Stimulated activated CD8-positive, alpha-beta memory T cell treated with anti-CD3 and anti-CD28 coated beads, Interleukin-7, amount 100 ng/mL, for 4 hours (primary cell): ENCODE data around the gene NR2F6.
"Not testable (repeated sequence)": the region's sequence is repeated elsewhere in the genome, so short reads cannot be mapped to it uniquely, and the experiment has no call there.

Source experiments
- DNase-seq, 2 donors: peaks; one replicate each; pipeline ENCODE4 v3.0.0-alpha.2; 2020; ENCODE audit warnings: low read depth in 2 of 2

NR2F6 gene

GRCh38 chr19:17211547-17212446, 33.9 kb downstream of the NR2F6 start:
- no peak for DNase-seq

DNA sequence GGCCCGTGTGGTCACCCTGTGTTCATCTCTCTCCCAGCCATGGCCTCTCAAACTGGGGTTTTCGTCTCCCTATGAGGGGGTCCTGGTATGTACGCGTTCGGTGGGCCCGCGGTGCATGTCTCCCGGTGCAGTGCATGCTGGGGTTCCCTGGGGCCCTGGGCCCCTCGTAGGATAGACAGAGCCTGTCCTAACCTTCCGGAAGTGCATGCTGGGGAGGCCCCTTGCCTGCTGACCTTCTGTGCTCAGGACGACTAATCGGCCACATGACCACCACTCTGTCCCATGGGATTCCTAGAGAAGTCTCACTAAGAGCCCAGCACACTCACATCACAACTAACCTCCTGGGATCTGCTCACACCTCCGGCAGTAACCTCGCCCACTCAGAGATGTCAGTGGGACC, 35.4 kb downstream of the NR2F6 start:
- DNase-seq = no peak

DNA sequence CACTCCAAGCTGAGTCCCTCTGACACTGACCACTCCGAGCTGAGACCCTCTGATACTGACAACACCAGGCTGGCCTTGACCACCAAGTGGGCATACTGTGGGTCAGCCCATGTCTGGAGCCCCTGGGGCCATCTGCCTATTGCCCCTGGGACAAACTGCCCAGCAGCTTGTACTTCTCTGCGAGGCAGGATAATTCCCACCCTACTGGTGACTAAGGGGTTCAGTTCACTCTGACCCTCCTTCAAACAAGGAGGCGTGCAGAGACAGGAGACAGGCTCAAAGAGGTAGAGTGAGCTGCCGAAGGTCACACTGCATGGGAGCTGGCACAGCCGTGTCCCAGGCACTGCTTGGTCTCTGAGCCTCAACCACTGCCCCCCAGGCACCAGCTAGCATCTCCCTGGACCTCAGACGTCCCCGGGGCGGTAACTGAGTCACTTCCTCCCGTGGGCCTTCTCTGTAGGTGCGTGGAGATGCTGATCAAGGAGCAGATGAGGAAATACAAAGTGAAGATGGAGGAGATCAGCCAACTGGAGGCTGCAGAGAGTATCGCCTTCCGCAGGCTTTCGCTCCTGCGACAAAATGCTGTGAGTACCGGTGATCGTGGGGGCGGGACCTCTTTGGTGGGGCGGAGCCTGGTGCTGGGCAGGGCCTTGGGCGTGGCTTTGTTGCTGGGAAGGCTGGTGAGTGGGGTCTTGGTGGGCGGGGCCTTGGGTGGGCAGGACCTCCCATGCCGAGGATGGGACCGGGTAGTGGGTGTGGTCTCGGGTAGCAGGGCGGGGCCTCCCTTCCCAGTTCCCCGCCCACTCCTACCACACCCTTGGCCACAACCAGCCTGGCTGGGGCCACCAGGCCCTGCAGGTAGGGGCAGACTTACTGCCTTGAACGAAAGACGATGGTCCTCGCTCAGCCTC, 36.3 kb downstream of the NR2F6 start:
- DNase-seq = no peak

- DNase-seq = no peak
Observed at GRCh38 chr19:17206736-17207581, 38.8 kb downstream of the NR2F6 start.

DNA sequence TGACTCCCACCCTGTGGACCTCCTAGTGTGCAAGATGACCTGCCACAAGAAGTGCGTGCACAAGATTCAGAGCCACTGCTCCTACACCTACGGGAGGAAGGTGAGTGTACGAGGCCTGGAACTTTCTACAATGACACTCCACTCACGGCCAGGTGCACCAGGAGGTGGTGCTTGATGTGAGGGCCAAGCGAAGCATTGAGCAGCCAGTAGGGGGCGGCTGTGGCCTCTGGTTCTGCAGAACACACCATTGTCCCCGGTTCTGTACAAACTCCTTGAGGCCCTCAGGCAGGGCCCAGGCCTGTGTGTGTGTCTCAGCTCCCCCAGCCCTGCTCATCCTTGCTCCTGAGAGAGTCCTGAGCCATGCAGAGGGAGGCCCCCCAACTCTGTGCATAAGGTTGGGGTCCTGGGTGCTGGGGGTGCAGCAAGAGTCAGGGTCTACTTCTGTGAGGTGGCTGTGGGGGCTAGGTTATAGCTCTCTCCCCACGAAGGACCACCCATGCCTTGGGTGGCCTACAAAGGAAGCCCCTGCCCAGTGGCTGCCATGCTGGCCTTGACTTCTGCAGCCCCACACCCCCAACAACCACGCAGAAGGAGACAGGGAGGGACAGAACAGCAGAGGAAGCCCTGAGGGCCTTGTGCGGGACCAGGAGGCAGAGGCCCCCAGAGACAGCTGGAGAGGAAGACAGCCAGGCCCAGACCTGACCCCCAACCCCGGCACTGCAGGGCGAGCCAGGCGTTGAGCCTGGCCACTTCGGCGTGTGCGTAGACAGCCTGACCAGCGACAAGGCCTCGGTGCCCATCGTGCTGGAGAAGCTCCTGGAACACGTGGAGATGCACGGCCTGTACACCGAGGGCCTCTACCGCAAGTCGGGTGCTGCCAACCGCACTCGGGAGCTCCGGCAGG, 40.2 kb downstream of the NR2F6 start:
- DNase-seq = peak; percentile 43

GRCh38 chr19:17202713-17203112, 43.0 kb downstream of the NR2F6 start:
- no peak for DNase-seq

DNA sequence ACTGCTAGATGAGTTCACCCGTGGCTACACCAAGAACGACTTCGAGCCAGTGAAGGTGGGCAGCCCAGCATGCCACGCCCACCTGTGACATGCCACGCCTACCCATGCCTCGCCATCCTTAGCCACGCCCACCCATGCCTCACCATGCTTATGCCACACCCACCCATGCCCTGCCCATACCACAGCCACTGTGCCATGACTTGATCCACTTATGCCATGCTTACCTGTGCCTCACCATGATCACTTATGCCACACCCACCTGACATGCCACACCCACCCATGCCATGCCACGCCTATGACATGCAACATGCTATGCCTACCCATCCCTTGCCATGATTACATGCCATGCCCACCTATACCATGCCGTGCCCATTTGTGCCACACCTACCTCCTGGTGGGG, 43.5 kb downstream of the NR2F6 start:
- no peak for DNase-seq

- no peak for DNase-seq
Observed at GRCh38 chr19:17200408-17201079, 45.2 kb downstream of the NR2F6 start.

- DNase-seq = no peak
Observed at GRCh38 chr19:17197666-17198065, 48.1 kb downstream of the NR2F6 start.

DNA sequence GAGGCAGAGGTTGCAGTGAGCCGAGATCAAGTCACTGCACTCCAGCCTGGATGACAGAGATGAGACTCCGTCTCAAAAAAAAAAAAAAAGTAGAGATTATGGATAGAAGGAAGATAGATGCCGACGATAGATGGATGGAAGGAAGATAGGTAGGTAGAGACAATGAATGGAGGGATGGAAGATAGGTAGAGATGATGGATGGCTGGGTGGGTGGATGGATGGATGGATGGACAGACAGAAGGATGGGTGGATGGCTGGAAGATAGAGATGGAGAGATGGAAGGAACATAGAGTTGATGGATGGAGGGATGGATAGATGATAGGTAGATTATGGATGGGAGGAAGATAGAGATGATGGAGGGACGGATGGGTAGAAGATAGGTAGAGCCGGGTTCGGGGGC, 49.1 kb downstream of the NR2F6 start:
- no peak for DNase-seq

GRCh38 chr19:17195106-17195505, 50.6 kb downstream of the NR2F6 start:
- DNase-seq = no peak

- DNase-seq = no peak
Observed at GRCh38 chr19:17194608-17195007, 51.1 kb downstream of the NR2F6 start.

DNA sequence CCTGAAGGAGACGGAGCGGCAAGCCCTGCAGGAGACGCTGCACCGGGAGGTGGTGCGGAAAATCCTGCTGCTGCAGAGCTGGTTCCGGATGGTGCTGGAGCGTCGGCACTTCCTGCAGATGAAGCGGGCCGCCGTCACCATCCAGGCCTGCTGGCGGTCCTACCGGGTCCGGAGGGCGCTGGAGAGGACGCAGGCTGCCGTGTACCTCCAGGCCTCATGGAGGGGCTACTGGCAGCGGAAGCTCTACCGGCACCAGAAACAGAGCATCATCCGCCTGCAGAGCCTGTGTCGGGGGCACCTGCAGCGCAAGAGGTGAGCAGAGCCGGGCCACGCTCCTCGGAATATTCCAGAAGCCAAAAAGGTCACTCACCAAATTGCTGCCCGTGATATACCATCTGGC, 53.0 kb downstream of the NR2F6 start:
- DNase-seq = no peak

DNA sequence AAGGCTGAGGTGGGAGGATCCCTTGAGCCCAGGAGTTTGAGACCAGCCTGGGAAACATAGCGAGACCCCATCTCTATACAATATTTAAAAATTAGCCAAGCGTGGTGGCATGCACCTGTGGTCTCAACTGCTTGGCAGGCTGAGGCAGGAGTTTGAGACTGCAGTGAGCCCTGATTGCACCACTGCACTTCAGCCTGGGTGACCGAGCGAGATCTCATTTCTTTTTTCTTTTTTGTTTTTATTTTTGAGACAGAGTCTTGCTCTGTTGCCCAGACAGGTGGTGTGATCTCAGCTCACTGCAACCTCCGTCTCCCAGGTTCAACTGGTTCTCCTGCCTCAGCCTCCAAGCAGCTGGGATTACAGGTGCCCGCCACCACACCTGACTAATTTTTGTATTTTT, 54.0 kb downstream of the NR2F6 start:
- DNase-seq = not testable (repeated sequence)

- DNase-seq = no peak
Observed at GRCh38 chr19:17185590-17185989, 60.1 kb downstream of the NR2F6 start.

GRCh38 chr19:17184371-17184841, 61.3 kb downstream of the NR2F6 start:
- peak; percentile 29 to 46 for DNase-seq

DNA sequence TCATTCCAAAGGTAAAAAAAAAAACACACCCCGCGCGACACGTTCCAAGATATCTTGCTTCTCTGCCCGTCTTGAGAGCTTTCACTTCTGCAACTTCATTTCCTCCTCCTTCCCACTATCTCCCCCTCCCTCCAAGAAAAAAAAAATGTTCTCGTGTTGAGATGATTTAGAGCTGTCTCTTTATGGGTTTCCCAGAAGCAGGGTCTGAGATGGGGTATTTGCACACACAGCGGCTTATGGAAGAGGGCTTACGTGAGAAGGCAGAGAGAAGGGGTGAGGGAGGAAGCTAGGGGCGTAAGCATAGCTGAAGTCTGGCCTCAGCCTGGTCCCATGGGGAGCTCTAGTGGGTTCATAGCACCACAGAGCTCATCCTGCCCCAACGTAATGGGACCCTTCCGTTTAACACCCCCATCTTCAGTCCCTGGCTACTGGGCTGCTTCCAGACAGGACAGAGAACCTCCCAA, 61.8 kb downstream of the NR2F6 start:
- no peak for DNase-seq

DNA sequence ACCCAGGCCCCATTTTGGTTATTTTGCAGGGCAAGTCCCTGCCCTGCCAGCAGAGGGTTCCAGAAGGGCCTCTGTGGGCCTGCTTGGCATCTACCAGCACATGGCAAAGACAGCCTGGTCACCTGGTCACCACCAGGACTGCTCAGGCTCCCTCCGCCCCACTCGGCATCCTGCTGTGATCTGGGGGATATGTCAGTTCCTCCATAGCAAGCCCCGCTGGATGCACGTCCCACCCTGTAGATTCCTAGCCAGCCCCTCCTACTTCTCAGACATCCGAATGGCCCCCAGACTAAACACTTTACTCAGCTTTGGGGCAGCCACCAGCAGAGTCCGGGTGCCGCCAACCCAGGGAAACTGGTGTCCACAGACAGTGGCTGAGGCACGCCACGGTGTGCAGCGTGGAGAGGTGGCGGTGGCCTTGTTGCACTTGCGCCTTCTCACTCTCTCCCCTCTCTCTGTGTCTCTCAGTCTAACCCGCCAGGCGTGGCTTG, 62.4 kb downstream of the NR2F6 start:
- DNase-seq = no peak
